SK-N-SH (cell line): ENCODE results near the gene MRPS2.

Source experiments
- FOSL2 ChIP-seq: IDR thresholded peaks from 2 replicates; pipeline ENCODE4 v1.4.0; 2012; ENCODE audit warnings: low read depth, mild to moderate bottlenecking, moderate library complexity, borderline replicate concordance
- FOXJ3 ChIP-seq: sonication (generic); formaldehyde crosslinking; IDR thresholded peaks from 2 replicates; pipeline ENCODE4 v1.5.1; 2020; ENCODE audit warnings: mild to moderate bottlenecking, missing genetic modification reagents
- FOXM1 ChIP-seq: IDR thresholded peaks from 2 replicates; pipeline ENCODE4 v1.4.0; 2012; ENCODE audit warnings: low read depth, mild to moderate bottlenecking
- IRF3 ChIP-seq: fragments of 150-350 bp; IDR thresholded peaks from 2 replicates; pipeline ENCODE4 v1.6.1; 2016; ENCODE audit warnings: mild to moderate bottlenecking, low read depth, low read length
- MXI1 ChIP-seq: IDR thresholded peaks from 2 replicates; pipeline ENCODE4 v1.6.1; 2012; ENCODE audit warnings: mild to moderate bottlenecking, low read depth, low read length, improper control_type of control experiment
- NFIC ChIP-seq: IDR thresholded peaks from 2 replicates; pipeline ENCODE4 v1.4.0; 2012; ENCODE audit warnings: borderline replicate concordance
- NRF1 ChIP-seq: IDR thresholded peaks from 2 replicates; pipeline ENCODE4 v1.6.1; 2012; ENCODE audit warnings: low read depth, mild to moderate bottlenecking, low read length
- POLR2AphosphoS5 ChIP-seq: IDR thresholded peaks from 2 replicates; pipeline ENCODE4 v1.6.1; 2012; ENCODE audit warnings: low read depth, low read length
- REST ChIP-seq: IDR thresholded peaks from 2 replicates; pipeline ENCODE4 v1.6.1; 2012; ENCODE audit warnings: mild to moderate bottlenecking, low read depth, low read length, moderate library complexity
- TAF1 ChIP-seq: IDR thresholded peaks from 2 replicates; pipeline ENCODE4 v1.6.1; 2012; ENCODE audit warnings: low read depth, mild to moderate bottlenecking, low read length, moderate library complexity, borderline replicate concordance
- TEAD4 ChIP-seq: IDR thresholded peaks from 2 replicates; pipeline ENCODE4 v1.4.0; 2012; ENCODE audit warnings: mild to moderate bottlenecking, borderline replicate concordance; ENCODE audit not compliant: insufficient read depth
- YY1 ChIP-seq: IDR thresholded peaks from 2 replicates; pipeline ENCODE4 v1.4.0; 2012; ENCODE audit warnings: low read depth, mild to moderate bottlenecking
- TF ChIP-seq, protein P1 (sequence below): fragments of 200-600 bp; sonication (generic); IDR thresholded peaks from 2 replicates; pipeline ENCODE4 v1.6.1; 2017; ENCODE audit warnings: antibody characterized with exemption, mild to moderate bottlenecking, moderate library complexity

- TF ChIP-seq, protein P1, sequence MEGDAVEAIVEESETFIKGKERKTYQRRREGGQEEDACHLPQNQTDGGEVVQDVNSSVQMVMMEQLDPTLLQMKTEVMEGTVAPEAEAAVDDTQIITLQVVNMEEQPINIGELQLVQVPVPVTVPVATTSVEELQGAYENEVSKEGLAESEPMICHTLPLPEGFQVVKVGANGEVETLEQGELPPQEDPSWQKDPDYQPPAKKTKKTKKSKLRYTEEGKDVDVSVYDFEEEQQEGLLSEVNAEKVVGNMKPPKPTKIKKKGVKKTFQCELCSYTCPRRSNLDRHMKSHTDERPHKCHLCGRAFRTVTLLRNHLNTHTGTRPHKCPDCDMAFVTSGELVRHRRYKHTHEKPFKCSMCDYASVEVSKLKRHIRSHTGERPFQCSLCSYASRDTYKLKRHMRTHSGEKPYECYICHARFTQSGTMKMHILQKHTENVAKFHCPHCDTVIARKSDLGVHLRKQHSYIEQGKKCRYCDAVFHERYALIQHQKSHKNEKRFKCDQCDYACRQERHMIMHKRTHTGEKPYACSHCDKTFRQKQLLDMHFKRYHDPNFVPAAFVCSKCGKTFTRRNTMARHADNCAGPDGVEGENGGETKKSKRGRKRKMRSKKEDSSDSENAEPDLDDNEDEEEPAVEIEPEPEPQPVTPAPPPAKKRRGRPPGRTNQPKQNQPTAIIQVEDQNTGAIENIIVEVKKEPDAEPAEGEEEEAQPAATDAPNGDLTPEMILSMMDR = no peak
- no peak for TF ChIP-seq TAF1
- no peak for TF ChIP-seq FOXM1
- no peak for TF ChIP-seq NFIC
- TF ChIP-seq REST = no peak
- no peak for TF ChIP-seq POLR2AphosphoS5
- no peak for TF ChIP-seq NRF1
- TF ChIP-seq FOSL2 = no peak
- TF ChIP-seq TEAD4 = no peak
- TF ChIP-seq YY1 = no peak
- TF ChIP-seq MXI1 = no peak
- no peak for TF ChIP-seq IRF3
- no peak for TF ChIP-seq FOXJ3 (CRISPR knock-in tag)
Measured at GRCh38 chr9:135531096-135531495, 30.6 kb downstream of the MRPS2 start.
